Measurements from ENCODE around the gene SMTNL1.

SMTNL1 gene

GRCh38 chr11:57597916-57598830 lies 60.8 kb downstream of the SMTNL1 start:
- DNase-seq, result no peak

- no peak for DNase-seq
These were observed 61.4 kb downstream of the SMTNL1 start for GRCh38 chr11:57598831-57599155.

- no peak for DNase-seq
These were observed 62.0 kb downstream of the SMTNL1 start for GRCh38 chr11:57599381-57599780.

Measured in COR-L47 (cell line).